ENCODE results near the gene THSD4.

THSD4 gene

GRCh38 chr15:71330638-71331162 lies 215.4 kb downstream of the THSD4 start:
- DNase-seq (ENCODE audit: low spot score), result no peak

- no peak for DNase-seq (ENCODE audit: low spot score)
Measured at GRCh38 chr15:71331173-71331572, 215.9 kb downstream of the THSD4 start.

GRCh38 chr15:71332431-71333004 lies 217.2 kb downstream of the THSD4 start:
- DNase-seq (ENCODE audit: low spot score), result no peak

- DNase-seq (ENCODE audit: low spot score), result no peak
Measured at GRCh38 chr15:71333136-71333700, 217.9 kb downstream of the THSD4 start.

GRCh38 chr15:71333839-71334238 lies 218.6 kb downstream of the THSD4 start:
- DNase-seq (ENCODE audit: low spot score), result peak; percentile 61

- no peak for DNase-seq (ENCODE audit: low spot score)
Measured at GRCh38 chr15:71334434-71334833, 219.2 kb downstream of the THSD4 start.

- DNase-seq (ENCODE audit: low spot score), result no peak
Measured at GRCh38 chr15:71334873-71335272, 219.6 kb downstream of the THSD4 start.

- no peak for DNase-seq (ENCODE audit: low spot score)
Measured at GRCh38 chr15:71335591-71335990, 220.3 kb downstream of the THSD4 start.

- DNase-seq (ENCODE audit: low spot score), result no peak
Measured at GRCh38 chr15:71336671-71337070, 221.4 kb downstream of the THSD4 start.

GRCh38 chr15:71337197-71337845 lies 222.1 kb downstream of the THSD4 start:
- DNase-seq (ENCODE audit: low spot score), result no peak

- DNase-seq (ENCODE audit: low spot score), result no peak
Measured at GRCh38 chr15:71338265-71338664, 223.0 kb downstream of the THSD4 start.

GRCh38 chr15:71338827-71339542 lies 223.7 kb downstream of the THSD4 start:
- DNase-seq (ENCODE audit: low spot score), result no peak

- DNase-seq (ENCODE audit: low spot score), result no peak
Measured at GRCh38 chr15:71341811-71342550, 226.7 kb downstream of the THSD4 start.

- no peak for DNase-seq (ENCODE audit: low spot score)
Measured at GRCh38 chr15:71342658-71343057, 227.4 kb downstream of the THSD4 start.

GRCh38 chr15:71344316-71344715 lies 229.0 kb downstream of the THSD4 start:
- no peak for DNase-seq (ENCODE audit: low spot score)

GRCh38 chr15:71345186-71345585 lies 229.9 kb downstream of the THSD4 start:
- no peak for DNase-seq (ENCODE audit: low spot score)

GRCh38 chr15:71346464-71346863 lies 231.2 kb downstream of the THSD4 start:
- no peak for DNase-seq (ENCODE audit: low spot score)

- no peak for DNase-seq (ENCODE audit: low spot score)
Measured at GRCh38 chr15:71348597-71348996, 233.3 kb downstream of the THSD4 start.

- no peak for DNase-seq (ENCODE audit: low spot score)
Measured at GRCh38 chr15:71349336-71349735, 234.1 kb downstream of the THSD4 start.

GRCh38 chr15:71349736-71350526 lies 234.7 kb downstream of the THSD4 start:
- no peak for DNase-seq (ENCODE audit: low spot score)

GRCh38 chr15:71350622-71351378 lies 235.5 kb downstream of the THSD4 start:
- DNase-seq (ENCODE audit: low spot score), result no peak
